ENCODE measurements around the gene APOC3. TPM values are rescaled to one million over a fixed set of nuclear protein-coding genes. Genes with fewer than 3 reads are reported as not detected.

Gene APOC3
- total RNA-seq, 1 experiment from 2014 or later = 3.5 TPM

- Histone ChIP-seq H3K9me3 (ENCODE audit: control insufficient read depth in 1 of 2, insufficient read depth in 1 of 2, low read depth in 1 of 2, low read length in 2 of 2) (no peaks in the 10 kb centered on the region), H3K9me2 (ENCODE audit: insufficient read depth) (no peaks in the 10 kb centered on the region), H3K79me2 (ENCODE audit: insufficient read depth, low read length) (no peaks in the 10 kb centered on the region), H3K4me2 (ENCODE audit: low read length) (no peak overlapping the region), H3K27me3 (ENCODE audit: insufficient read depth, low read length) (no peaks in the 10 kb centered on the region), H2AFZ (ENCODE audit: low read depth, low read length, poor library complexity, severe bottlenecking) (no peak overlapping the region), H3K9ac (ENCODE audit: low read length) (no peak overlapping the region), H3K36me3 (ENCODE audit: control insufficient read depth in 1 of 2, insufficient read depth in 2 of 2, low read length in 2 of 2) (peaks cover 3 to 13% of the 10 kb centered on the region in 2 experiments; a peak in 2 of 4 replicates), H3K4me3 (replicated peaks in 1 of 2; ENCODE audit: low read depth in 1 of 2, low read length in 2 of 2) (no peak overlapping the region), H3K4me1 (ENCODE audit: control insufficient read depth in 1 of 2, insufficient read depth in 2 of 2, low read length in 2 of 2) (peaks cover 0 to 21% of the 10 kb centered on the region in 2 experiments; a peak in 2 of 4 replicates), H3K27ac (ENCODE audit: low read depth, low read length) (no peak overlapping the region), H4K20me1 (ENCODE audit: insufficient read depth) (no peaks in the 10 kb centered on the region)
- DNase-seq (ENCODE audit: low read depth, low spot score) (no peak), ATAC-seq (no peak)
- POLR2A ChIA-PET = no interaction called here
- TF ChIP-seq POLR2AphosphoS5 (IDR thresholded peaks at IDR 0.05; ENCODE audit: low read depth, low read length) (no peak), ZNF274 (IDR thresholded peaks at IDR 0.05; ENCODE audit: low read depth, low read length) (no peak), ZFX (IDR thresholded peaks at IDR 0.05) (no peak), YY1 (IDR thresholded peaks at IDR 0.05; ENCODE audit: extremely low read depth, insufficient replicate concordance, low read depth, low read length) (no peak), ELF1 (IDR thresholded peaks at IDR 0.05; ENCODE audit: borderline replicate concordance, low read depth) (no peak), FOSL1 (IDR thresholded peaks at IDR 0.05; ENCODE audit: low read depth) (no peak), REST (IDR thresholded peaks at IDR 0.05; ENCODE audit: low read depth) (no peak), CBX3 (IDR thresholded peaks at IDR 0.05; ENCODE audit: low read depth) (no peak), EGR1 (IDR thresholded peaks at IDR 0.05; ENCODE audit: low read depth) (no peak), SRF (IDR thresholded peaks at IDR 0.05; ENCODE audit: low read depth) (no peak), POLR2A (IDR thresholded peaks at IDR 0.05; ENCODE audit: borderline replicate concordance, extremely low read depth, insufficient read depth, insufficient read length) (no peak), CTCF (IDR thresholded peaks at IDR 0.05 in 2 of 3, conservative IDR thresholded peaks at IDR 0.05 in 1 of 3; ENCODE audit: borderline replicate concordance in 1 of 3, insufficient read depth in 1 of 3, low read depth in 2 of 3, low read length in 2 of 3) (no peak), MAX (IDR thresholded peaks at IDR 0.05) (no peak), CEBPB (IDR thresholded peaks at IDR 0.05; ENCODE audit: low read depth) (no peak), SP1 (IDR thresholded peaks at IDR 0.05; ENCODE audit: low read depth) (no peak), EZH2phosphoT487 (IDR thresholded peaks at IDR 0.05; ENCODE audit: borderline replicate concordance) (no peak)
- TF ChIP-seq, protein P1, sequence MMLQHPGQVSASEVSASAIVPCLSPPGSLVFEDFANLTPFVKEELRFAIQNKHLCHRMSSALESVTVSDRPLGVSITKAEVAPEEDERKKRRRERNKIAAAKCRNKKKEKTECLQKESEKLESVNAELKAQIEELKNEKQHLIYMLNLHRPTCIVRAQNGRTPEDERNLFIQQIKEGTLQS (IDR thresholded peaks at IDR 0.05) = no peak
- TF ChIP-seq, protein P2, sequence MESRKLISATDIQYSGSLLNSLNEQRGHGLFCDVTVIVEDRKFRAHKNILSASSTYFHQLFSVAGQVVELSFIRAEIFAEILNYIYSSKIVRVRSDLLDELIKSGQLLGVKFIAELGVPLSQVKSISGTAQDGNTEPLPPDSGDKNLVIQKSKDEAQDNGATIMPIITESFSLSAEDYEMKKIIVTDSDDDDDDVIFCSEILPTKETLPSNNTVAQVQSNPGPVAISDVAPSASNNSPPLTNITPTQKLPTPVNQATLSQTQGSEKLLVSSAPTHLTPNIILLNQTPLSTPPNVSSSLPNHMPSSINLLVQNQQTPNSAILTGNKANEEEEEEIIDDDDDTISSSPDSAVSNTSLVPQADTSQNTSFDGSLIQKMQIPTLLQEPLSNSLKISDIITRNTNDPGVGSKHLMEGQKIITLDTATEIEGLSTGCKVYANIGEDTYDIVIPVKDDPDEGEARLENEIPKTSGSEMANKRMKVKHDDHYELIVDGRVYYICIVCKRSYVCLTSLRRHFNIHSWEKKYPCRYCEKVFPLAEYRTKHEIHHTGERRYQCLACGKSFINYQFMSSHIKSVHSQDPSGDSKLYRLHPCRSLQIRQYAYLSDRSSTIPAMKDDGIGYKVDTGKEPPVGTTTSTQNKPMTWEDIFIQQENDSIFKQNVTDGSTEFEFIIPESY (IDR thresholded peaks at IDR 0.05; ENCODE audit: extremely low read depth, insufficient replicate concordance, low read length) = no peak
- CTCF ChIA-PET = interaction anchor here (1.4 kb wide), 1 partner anchor 16 kb away, joined by 3 read pairs; no protein-coding TSS in a partner anchor
- no TSS peak for BruUV-seq (replicated peaks)
- RAD21 ChIA-PET (ENCODE audit: low non-redundant PET in 1 of 2, low total read pairs in 2 of 2, uncharacterized antibody in 2 of 2, unreplicated experiment in 2 of 2) = no interaction called here
- intact Hi-C loops (cut with micrococcal nuclease) = no loop called here
Observed at GRCh38 chr11:116851626-116852025, 21.9 kb downstream of the APOC3 start.

Data from HCT116 (cell line).